WTC11 (cell line): ENCODE measurements around the gene KIF17.

Experiments
- ATF1 ChIP-seq: sonication (generic); formaldehyde crosslinking; IDR thresholded peaks from 2 replicates; pipeline ENCODE4 v1.8.1; 2023; ENCODE audit warnings: mild to moderate bottlenecking, moderate library complexity, missing genetic modification reagents
- SP1 ChIP-seq: sonication (generic); formaldehyde crosslinking; conservative IDR thresholded peaks from 2 replicates; pipeline ENCODE4 v1.8.1; 2022; ENCODE audit warnings: missing genetic modification reagents
- ZNF138 ChIP-seq: sonication (generic); formaldehyde crosslinking; conservative IDR thresholded peaks from 2 replicates; pipeline ENCODE4 v1.8.1; 2022; ENCODE audit warnings: mild to moderate bottlenecking, moderate library complexity, missing genetic modification reagents
- TF ChIP-seq, protein P1 (sequence below): fragments of 200-600 bp; IDR thresholded peaks from 2 replicates; pipeline ENCODE4 v1.8.0; 2022; ENCODE audit warnings: antibody characterized with exemption
- TF ChIP-seq, protein P2 (sequence below): sonication (generic); formaldehyde crosslinking; IDR thresholded peaks from 2 replicates; pipeline ENCODE4 v1.8.1; 2022; ENCODE audit warnings: low read depth, missing genetic modification reagents, borderline replicate concordance
- TF ChIP-seq, protein P3 (sequence below): sonication (generic); formaldehyde crosslinking; IDR thresholded peaks from 2 replicates; pipeline ENCODE4 v1.8.1; 2022; ENCODE audit warnings: mild to moderate bottlenecking, moderate library complexity, missing genetic modification reagents
- TF ChIP-seq, protein P4 (sequence below): sonication (generic); formaldehyde crosslinking; conservative IDR thresholded peaks from 2 replicates; pipeline ENCODE4 v1.8.1; 2022; ENCODE audit warnings: mild to moderate bottlenecking, missing genetic modification reagents
- TF ChIP-seq, protein P5 (sequence below): sonication (generic); formaldehyde crosslinking; IDR thresholded peaks from 2 replicates; pipeline ENCODE4 v1.8.0; 2022; ENCODE audit warnings: mild to moderate bottlenecking, missing genetic modification reagents

DNA sequence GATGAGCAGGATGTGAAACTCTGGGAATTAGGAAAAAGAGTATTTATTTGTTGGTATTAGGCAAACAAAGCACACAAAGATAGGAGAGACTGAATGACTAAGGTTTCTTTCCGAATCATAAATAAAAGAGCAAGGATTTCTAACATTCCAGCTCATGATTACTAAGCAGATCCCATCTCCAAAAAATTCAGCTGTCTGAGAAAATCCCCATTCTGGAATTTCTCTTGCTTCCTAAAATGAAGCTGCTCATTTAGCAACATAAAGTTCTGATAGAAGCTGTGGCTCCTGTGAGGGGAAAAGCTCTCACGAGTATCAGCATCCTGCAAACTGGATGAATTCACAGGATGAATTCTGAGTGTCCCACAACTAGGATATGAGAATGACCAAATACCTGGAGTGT, 21.4 kb upstream of the KIF17 start:
- TF ChIP-seq, protein P1, sequence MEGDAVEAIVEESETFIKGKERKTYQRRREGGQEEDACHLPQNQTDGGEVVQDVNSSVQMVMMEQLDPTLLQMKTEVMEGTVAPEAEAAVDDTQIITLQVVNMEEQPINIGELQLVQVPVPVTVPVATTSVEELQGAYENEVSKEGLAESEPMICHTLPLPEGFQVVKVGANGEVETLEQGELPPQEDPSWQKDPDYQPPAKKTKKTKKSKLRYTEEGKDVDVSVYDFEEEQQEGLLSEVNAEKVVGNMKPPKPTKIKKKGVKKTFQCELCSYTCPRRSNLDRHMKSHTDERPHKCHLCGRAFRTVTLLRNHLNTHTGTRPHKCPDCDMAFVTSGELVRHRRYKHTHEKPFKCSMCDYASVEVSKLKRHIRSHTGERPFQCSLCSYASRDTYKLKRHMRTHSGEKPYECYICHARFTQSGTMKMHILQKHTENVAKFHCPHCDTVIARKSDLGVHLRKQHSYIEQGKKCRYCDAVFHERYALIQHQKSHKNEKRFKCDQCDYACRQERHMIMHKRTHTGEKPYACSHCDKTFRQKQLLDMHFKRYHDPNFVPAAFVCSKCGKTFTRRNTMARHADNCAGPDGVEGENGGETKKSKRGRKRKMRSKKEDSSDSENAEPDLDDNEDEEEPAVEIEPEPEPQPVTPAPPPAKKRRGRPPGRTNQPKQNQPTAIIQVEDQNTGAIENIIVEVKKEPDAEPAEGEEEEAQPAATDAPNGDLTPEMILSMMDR: no peak
- no peak for TF ChIP-seq ATF1 (CRISPR knock-in tag)
- TF ChIP-seq, protein P2, sequence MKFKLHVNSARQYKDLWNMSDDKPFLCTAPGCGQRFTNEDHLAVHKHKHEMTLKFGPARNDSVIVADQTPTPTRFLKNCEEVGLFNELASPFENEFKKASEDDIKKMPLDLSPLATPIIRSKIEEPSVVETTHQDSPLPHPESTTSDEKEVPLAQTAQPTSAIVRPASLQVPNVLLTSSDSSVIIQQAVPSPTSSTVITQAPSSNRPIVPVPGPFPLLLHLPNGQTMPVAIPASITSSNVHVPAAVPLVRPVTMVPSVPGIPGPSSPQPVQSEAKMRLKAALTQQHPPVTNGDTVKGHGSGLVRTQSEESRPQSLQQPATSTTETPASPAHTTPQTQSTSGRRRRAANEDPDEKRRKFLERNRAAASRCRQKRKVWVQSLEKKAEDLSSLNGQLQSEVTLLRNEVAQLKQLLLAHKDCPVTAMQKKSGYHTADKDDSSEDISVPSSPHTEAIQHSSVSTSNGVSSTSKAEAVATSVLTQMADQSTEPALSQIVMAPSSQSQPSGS (CRISPR knock-in tag): no peak
- TF ChIP-seq, protein P3, sequence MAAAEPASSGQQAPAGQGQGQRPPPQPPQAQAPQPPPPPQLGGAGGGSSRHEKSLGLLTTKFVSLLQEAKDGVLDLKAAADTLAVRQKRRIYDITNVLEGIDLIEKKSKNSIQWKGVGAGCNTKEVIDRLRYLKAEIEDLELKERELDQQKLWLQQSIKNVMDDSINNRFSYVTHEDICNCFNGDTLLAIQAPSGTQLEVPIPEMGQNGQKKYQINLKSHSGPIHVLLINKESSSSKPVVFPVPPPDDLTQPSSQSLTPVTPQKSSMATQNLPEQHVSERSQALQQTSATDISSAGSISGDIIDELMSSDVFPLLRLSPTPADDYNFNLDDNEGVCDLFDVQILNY (CRISPR knock-in tag): no peak
- no peak for TF ChIP-seq ZNF138 (CRISPR knock-in tag)
- no peak for TF ChIP-seq SP1
- TF ChIP-seq, protein P4, sequence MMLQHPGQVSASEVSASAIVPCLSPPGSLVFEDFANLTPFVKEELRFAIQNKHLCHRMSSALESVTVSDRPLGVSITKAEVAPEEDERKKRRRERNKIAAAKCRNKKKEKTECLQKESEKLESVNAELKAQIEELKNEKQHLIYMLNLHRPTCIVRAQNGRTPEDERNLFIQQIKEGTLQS: no peak
- TF ChIP-seq, protein P5, sequence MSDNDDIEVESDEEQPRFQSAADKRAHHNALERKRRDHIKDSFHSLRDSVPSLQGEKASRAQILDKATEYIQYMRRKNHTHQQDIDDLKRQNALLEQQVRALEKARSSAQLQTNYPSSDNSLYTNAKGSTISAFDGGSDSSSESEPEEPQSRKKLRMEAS (CRISPR knock-in tag): no peak
